K562 (cell line): ENCODE data around the gene UTP14C. TPM values are rescaled to one million over a fixed set of nuclear protein-coding genes. Genes with fewer than 3 reads are reported as not detected.

ENCODE experiments used
- ASH1L ChIP-seq: fragments of 450-650 bp; IDR thresholded peaks from 2 replicates; pipeline ENCODE4 v1.6.1; 2018; ENCODE audit warnings: borderline replicate concordance, mild to moderate bottlenecking, low read depth; ENCODE audit not compliant: partially characterized antibody
- ATF1 ChIP-seq, 2 experiments: fragments of 450-650 bp in 1 of 2; IDR thresholded peaks; 2 replicates each; pipeline ENCODE4 v1.6.1; 2016; ENCODE audit warnings: missing compliant biosample characterization in 1 of 2, missing genetic modification characterization in 1 of 2
- CCNT2 ChIP-seq: IDR thresholded peaks from 2 replicates; pipeline ENCODE4 v1.6.1; 2011; ENCODE audit warnings: borderline replicate concordance, low read depth, mild to moderate bottlenecking, moderate library complexity, mixed read lengths, low read length; ENCODE audit not compliant: insufficient read length; ENCODE audit errors: extremely low read depth
- COPS2 ChIP-seq: fragments of 450-650 bp; conservative IDR thresholded peaks from 2 replicates; pipeline ENCODE4 v1.6.1; 2016; ENCODE audit warnings: mild to moderate bottlenecking, moderate library complexity
- FUS ChIP-seq: fragments of 200-400 bp; formaldehyde crosslinking; optimal IDR thresholded peaks from 2 replicates; pipeline ENCODE3; 2017; ENCODE audit warnings: low read depth, low read length
- HNRNPUL1 ChIP-seq: fragments of 200-400 bp; formaldehyde crosslinking; IDR thresholded peaks from 2 replicates; pipeline ENCODE4 v1.6.1; 2017; ENCODE audit warnings: low read length
- L3MBTL2 ChIP-seq: fragments of 450-650 bp; IDR thresholded peaks from 2 replicates; pipeline ENCODE4 v1.6.1; 2016; ENCODE audit warnings: mild to moderate bottlenecking, moderate library complexity
- MAZ ChIP-seq, 2 experiments: fragments of 450-650 bp in 1 of 2; sonication (generic) in 1 of 2; formaldehyde crosslinking; IDR thresholded peaks in 1 of 2; conservative IDR thresholded peaks in 1 of 2; 2 replicates each; pipeline versions ENCODE4 v1.4.0 to v1.5.0; 2020; ENCODE audit warnings: mild to moderate bottlenecking in 1 of 2, missing genetic modification reagents in 1 of 2
- MXI1 ChIP-seq: IDR thresholded peaks from 2 replicates; pipeline ENCODE4 v1.6.1; 2011; ENCODE audit warnings: low read depth, mild to moderate bottlenecking, improper control_type of control experiment, low read length
- NBN ChIP-seq: fragments of 450-650 bp; IDR thresholded peaks from 2 replicates; pipeline ENCODE4 v1.6.1; 2016; ENCODE audit warnings: low read depth, mild to moderate bottlenecking
- NONO ChIP-seq, 2 experiments: fragments of 200-400 bp in 1 of 2; fragments of 450-650 bp in 1 of 2; formaldehyde crosslinking in 1 of 2; IDR thresholded peaks; 2 replicates each; pipeline ENCODE4 v1.6.1; 2017; ENCODE audit warnings: low read depth in 2 of 2, mild to moderate bottlenecking in 2 of 2, moderate library complexity in 2 of 2, low read length in 1 of 2
- POLR2A ChIP-seq: fragments of 450-650 bp; conservative IDR thresholded peaks from 2 replicates; pipeline ENCODE4 v1.6.1; 2016
- RFX5 ChIP-seq: IDR thresholded peaks from 2 replicates; pipeline ENCODE4 v1.6.1; 2011; ENCODE audit warnings: low read depth, mild to moderate bottlenecking, improper control_type of control experiment, low read length
- SIN3A ChIP-seq, 2 experiments: fragments of 150-350 bp in 1 of 2; IDR thresholded peaks; 2 replicates each; pipeline ENCODE4 v1.6.1; 2011 to 2016; ENCODE audit warnings: borderline replicate concordance in 2 of 2, low read depth in 2 of 2, low read length in 2 of 2, mild to moderate bottlenecking in 2 of 2, moderate library complexity in 2 of 2; ENCODE audit not compliant: control insufficient read depth in 1 of 2
- ZNF717 ChIP-seq: fragments of 250-450 bp; sonication (Bioruptor Pico); IDR thresholded peaks from 2 replicates; pipeline ENCODE4 v1.5.0; 2021
- polyA plus RNA-seq, 8 experiments: library from polyadenylated mRNA; depleted of rRNA in 4 of 8; stranded (reverse) in 5 of 8; unstranded in 3 of 8; fragments of >200 nt; fragmentation: Nextera tagmentation in 2 of 8; fragmentation: Illumina TruSeq in 1 of 8; extraction: Ambion mirVana in 2 of 8; extraction: Trizol in 1 of 8; gene quantifications; 2 replicates each; pipeline versions ENCODE4 v1.2.1 to v1.2.3, GENCODE V29; 2011 to 2014; ENCODE audit warnings: inconsistent platforms in 1 of 8, missing spikeins in 1 of 8
- total RNA-seq, 7 experiments: library from RNA; depleted of rRNA in 6 of 7; stranded (reverse); fragments of >200 nt in 6 of 7; fragmentation: Illumina TruSeq in 2 of 7; extraction: Trizol in 2 of 7; gene quantifications; 2 replicates each; pipeline versions ENCODE4 v1.2.1 to v1.2.3, GENCODE V29; 2011 to 2021; ENCODE audit warnings: low replicate concordance in 1 of 7
- TF ChIP-seq, protein P1 (sequence below): fragments of 250-450 bp; sonication (Bioruptor Pico); IDR thresholded peaks from 2 replicates; pipeline ENCODE4 v1.5.0; 2021
- TF ChIP-seq, protein P2 (sequence below): IDR thresholded peaks from 3 replicates; pipeline ENCODE4 v1.6.1; 2011; ENCODE audit warnings: borderline replicate concordance, mild to moderate bottlenecking; ENCODE audit not compliant: insufficient read length, insufficient read depth
- TF ChIP-seq, protein P3 (sequence below), 3 experiments: fragments of 200-800 bp in 1 of 3; fragments of 250-450 bp in 1 of 3; fragments of 450-650 bp in 1 of 3; sonication (Bioruptor Pico) in 1 of 3; sonication (Bioruptor generic) in 1 of 3; formaldehyde crosslinking in 1 of 3; IDR thresholded peaks; 2 replicates each; pipeline versions ENCODE4 v1.6.1 to v1.8.0; 2016 to 2022; ENCODE audit warnings: mild to moderate bottlenecking in 2 of 3, missing genetic modification characterization in 2 of 3, missing compliant biosample characterization in 1 of 3, moderate library complexity in 1 of 3
- TF ChIP-seq, protein P4 (sequence below), 3 experiments: fragments of 200-800 bp in 1 of 3; sonication (Bioruptor generic) in 1 of 3; sonication (generic) in 1 of 3; formaldehyde crosslinking in 1 of 3; IDR thresholded peaks; 2 replicates each; pipeline versions ENCODE4 v1.6.1 to v1.8.0; 2016 to 2022; ENCODE audit warnings: mild to moderate bottlenecking in 2 of 3, missing compliant biosample characterization in 2 of 3, missing genetic modification characterization in 2 of 3, missing genetic modification reagents in 1 of 3

The UTP14C gene
- total and polyA plus RNA-seq, 9 of the 15 experiments (the other 6 are each of a cell fraction or from before 2014, with no cell fraction given), result 3.4 to 10.3 (median 6.0) TPM

DNA sequence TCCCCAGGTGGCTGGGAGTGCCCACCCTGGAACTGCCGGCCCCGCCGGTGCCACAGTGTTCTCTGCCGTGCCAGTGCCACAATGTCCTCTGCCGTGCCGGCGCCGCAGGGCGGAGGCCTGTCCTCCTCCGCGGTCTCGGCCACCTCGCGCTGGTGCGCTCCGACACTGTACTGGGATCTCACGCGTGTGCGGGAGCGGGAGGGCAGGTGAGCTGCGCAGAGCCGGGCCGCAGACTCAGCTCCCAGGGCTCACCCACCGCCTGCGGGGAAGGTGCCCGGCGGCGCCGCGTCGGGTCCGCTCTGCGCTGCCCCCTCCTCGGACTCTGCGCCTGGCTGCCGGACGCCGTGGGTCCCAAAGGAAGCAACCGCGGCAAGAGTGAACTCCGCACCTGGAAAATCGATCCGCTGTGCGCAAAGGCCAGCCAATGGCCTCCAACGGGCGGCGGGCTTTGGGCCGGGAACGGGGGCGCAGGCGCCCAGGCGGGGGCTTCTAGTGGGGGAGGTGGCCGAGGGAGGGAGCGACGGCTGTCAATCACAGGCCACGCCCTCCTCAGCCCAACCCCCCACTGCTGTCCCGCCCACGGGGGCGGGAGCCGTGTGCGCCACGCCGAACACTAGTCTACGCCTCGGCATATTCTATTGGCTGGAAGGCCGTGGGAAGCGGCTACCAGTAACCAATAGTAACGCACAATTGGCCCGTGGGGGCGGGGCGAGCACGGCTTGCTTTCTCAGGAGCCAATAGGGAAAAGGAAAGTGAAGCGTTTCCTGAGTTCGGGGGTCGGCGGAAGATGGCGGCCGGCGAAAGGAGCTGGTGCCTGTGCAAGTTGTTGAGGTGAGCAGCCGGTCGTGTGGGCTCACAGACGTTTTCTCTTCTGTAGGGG is 12.6 kb upstream of the UTP14C start, which contains the start of gene ALG11 (continued):
- TF ChIP-seq NONO (IDR thresholded peaks at IDR 0.05; ENCODE audit: low read depth in 2 of 2, low read length in 1 of 2) (no peak), POLR2A (peak; percentile 86), CCNT2 (no peak), SIN3A (IDR thresholded peaks at IDR 0.05; ENCODE audit: borderline replicate concordance in 2 of 2, control insufficient read depth in 1 of 2, low read depth in 2 of 2, low read length in 2 of 2) (peak in 1 of 2 experiments; percentile 53; a peak in 2 of 4 replicates), MXI1 (peak; percentile 47; the same call in 1 of the 2 replicates), MAZ (CRISPR knock-in tag; conservative IDR thresholded peaks at IDR 0.05 in 1 of 2, IDR thresholded peaks at IDR 0.05 in 1 of 2) (peak; percentile 82 to 86), ZNF717 (no peak), L3MBTL2 (peak; percentile 34), COPS2 (no peak), FUS (no peak), RFX5 (no peak), ASH1L (peak; percentile 84), ATF1 (CRISPR knock-in tag; IDR thresholded peaks at IDR 0.05) (no peak), ATF1 (tag; IDR thresholded peaks at IDR 0.05) (peak; percentile 79), HNRNPUL1 (no peak), NBN (no peak)
- TF ChIP-seq, protein P1, sequence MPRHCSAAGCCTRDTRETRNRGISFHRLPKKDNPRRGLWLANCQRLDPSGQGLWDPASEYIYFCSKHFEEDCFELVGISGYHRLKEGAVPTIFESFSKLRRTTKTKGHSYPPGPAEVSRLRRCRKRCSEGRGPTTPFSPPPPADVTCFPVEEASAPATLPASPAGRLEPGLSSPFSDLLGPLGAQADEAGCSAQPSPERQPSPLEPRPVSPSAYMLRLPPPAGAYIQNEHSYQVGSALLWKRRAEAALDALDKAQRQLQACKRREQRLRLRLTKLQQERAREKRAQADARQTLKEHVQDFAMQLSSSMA (CRISPR knock-in tag), result no peak
- TF ChIP-seq, protein P2, sequence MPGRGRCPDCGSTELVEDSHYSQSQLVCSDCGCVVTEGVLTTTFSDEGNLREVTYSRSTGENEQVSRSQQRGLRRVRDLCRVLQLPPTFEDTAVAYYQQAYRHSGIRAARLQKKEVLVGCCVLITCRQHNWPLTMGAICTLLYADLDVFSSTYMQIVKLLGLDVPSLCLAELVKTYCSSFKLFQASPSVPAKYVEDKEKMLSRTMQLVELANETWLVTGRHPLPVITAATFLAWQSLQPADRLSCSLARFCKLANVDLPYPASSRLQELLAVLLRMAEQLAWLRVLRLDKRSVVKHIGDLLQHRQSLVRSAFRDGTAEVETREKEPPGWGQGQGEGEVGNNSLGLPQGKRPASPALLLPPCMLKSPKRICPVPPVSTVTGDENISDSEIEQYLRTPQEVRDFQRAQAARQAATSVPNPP, result no peak
- TF ChIP-seq, protein P3, sequence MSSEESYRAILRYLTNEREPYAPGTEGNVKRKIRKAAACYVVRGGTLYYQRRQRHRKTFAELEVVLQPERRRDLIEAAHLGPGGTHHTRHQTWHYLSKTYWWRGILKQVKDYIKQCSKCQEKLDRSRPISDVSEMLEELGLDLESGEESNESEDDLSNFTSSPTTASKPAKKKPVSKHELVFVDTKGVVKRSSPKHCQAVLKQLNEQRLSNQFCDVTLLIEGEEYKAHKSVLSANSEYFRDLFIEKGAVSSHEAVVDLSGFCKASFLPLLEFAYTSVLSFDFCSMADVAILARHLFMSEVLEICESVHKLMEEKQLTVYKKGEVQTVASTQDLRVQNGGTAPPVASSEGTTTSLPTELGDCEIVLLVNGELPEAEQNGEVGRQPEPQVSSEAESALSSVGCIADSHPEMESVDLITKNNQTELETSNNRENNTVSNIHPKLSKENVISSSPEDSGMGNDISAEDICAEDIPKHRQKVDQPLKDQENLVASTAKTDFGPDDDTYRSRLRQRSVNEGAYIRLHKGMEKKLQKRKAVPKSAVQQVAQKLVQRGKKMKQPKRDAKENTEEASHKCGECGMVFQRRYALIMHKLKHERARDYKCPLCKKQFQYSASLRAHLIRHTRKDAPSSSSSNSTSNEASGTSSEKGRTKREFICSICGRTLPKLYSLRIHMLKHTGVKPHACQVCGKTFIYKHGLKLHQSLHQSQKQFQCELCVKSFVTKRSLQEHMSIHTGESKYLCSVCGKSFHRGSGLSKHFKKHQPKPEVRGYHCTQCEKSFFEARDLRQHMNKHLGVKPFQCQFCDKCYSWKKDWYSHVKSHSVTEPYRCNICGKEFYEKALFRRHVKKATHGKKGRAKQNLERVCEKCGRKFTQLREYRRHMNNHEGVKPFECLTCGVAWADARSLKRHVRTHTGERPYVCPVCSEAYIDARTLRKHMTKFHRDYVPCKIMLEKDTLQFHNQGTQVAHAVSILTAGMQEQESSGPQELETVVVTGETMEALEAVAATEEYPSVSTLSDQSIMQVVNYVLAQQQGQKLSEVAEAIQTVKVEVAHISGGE (CRISPR knock-in tag; IDR thresholded peaks at IDR 0.05), result no peak; a peak in 1 of 6 replicates
- TF ChIP-seq, protein P4, sequence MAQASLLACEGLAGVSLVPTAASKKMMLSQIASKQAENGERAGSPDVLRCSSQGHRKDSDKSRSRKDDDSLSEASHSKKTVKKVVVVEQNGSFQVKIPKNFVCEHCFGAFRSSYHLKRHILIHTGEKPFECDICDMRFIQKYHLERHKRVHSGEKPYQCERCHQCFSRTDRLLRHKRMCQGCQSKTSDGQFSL (CRISPR knock-in tag; IDR thresholded peaks at IDR 0.05), result no peak
- TF ChIP-seq, protein P4 (tag; IDR thresholded peaks at IDR 0.05), result 0 out of 4 replicates have a peak, but pooled peaks of 1 of the 2 experiments have one; percentile 40
